ENCODE results near the gene TREX2. TPM values are rescaled to one million over a fixed set of nuclear protein-coding genes. Genes with fewer than 3 reads are reported as not detected.

Gene TREX2
- total and polyA plus RNA-seq, 2 of the 8 experiments (the other 6 are each of a cell fraction or from before 2014, with no cell fraction given), result 0.71 to 0.80 TPM

DNA sequence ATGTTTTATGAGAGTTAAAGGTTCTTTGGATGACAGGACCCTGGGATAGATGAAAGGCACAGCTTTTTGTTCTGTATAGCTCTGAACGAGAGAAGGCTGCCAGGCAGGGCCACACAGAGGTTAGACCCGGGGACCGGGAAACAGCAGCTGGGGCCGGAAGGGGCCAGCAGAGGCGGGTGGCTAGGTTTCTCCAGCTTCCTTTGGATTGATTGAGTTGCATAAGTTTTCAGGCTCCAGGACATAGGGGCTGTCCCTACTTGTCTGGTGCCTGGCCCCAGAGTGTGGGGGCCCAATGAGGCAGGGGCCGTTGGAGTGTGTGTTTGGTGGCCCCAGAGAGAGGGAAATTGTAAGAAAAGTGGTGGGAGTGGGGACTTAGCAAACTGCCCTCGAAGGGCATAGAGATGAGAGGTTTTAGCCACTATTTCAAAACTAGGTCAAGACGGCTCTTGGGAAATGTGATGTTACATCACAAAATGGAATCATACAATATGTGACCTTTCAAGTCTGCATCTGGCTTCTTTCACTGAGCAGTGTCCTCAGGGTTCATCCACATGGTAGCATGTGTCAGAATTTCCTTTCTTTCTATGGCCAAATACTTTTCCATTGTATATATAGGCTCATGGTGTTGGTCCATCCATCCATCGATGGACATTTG lies 30.9 kb downstream of the TREX2 start (continued):
- no peak for TF ChIP-seq CTBP2 (IDR thresholded peaks at IDR 0.05; ENCODE audit: borderline replicate concordance, insufficient read depth, insufficient read length, low read length)
- no peak for TF ChIP-seq PHF8 (conservative IDR thresholded peaks at IDR 0.05; ENCODE audit: low read depth, low read length)
- TF ChIP-seq YY1 (IDR thresholded peaks at IDR 0.05; ENCODE audit: low read depth, low read length), result no peak
- TF ChIP-seq POLR2A (IDR thresholded peaks at IDR 0.05; ENCODE audit: control extremely low read depth in 1 of 2, low read depth in 2 of 2, low read length in 2 of 2), result no peak
- TF ChIP-seq, protein P1, sequence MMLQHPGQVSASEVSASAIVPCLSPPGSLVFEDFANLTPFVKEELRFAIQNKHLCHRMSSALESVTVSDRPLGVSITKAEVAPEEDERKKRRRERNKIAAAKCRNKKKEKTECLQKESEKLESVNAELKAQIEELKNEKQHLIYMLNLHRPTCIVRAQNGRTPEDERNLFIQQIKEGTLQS (IDR thresholded peaks at IDR 0.05; ENCODE audit: insufficient read depth, low read depth, low read length), result no peak
- no peak for TF ChIP-seq KDM5A (IDR thresholded peaks at IDR 0.05; ENCODE audit: low read length)

Measured in H1 (cell line).